ENCODE results near the gene KLHL22.

Gene KLHL22

GRCh38 chr22:20433686-20434241, 61.8 kb downstream of the KLHL22 start:
- H3K27ac ChIP-seq: no peak overlapping the region
- TF ChIP-seq ZFX (IDR thresholded peaks at IDR 0.05; ENCODE audit: borderline replicate concordance): no peak
- no peak for TF ChIP-seq CTCF (IDR thresholded peaks at IDR 0.05)

GRCh38 chr22:20433191-20433590, 62.4 kb downstream of the KLHL22 start:
- TF ChIP-seq CTCF (IDR thresholded peaks at IDR 0.05) (no peak), ZFX (IDR thresholded peaks at IDR 0.05; ENCODE audit: borderline replicate concordance) (no peak)
- no peak overlapping the region for H3K27ac ChIP-seq

- no peak for TF ChIP-seq ZFX (IDR thresholded peaks at IDR 0.05; ENCODE audit: borderline replicate concordance)
- no peak for TF ChIP-seq CTCF (IDR thresholded peaks at IDR 0.05)
- no peak overlapping the region for H3K27ac ChIP-seq
Measured at GRCh38 chr22:20432244-20432686, 63.3 kb downstream of the KLHL22 start.

GRCh38 chr22:20431511-20432192, 63.9 kb downstream of the KLHL22 start:
- TF ChIP-seq CTCF (IDR thresholded peaks at IDR 0.05): no peak
- TF ChIP-seq ZFX (IDR thresholded peaks at IDR 0.05; ENCODE audit: borderline replicate concordance): no peak
- H3K27ac ChIP-seq: peak overlapping the region; percentile 56; the same call in 1 of the 2 replicates

GRCh38 chr22:20430720-20431510, 64.7 kb downstream of the KLHL22 start:
- H3K27ac ChIP-seq: peak overlapping the region; percentile 56
- TF ChIP-seq ZFX (IDR thresholded peaks at IDR 0.05; ENCODE audit: borderline replicate concordance) (no peak), CTCF (IDR thresholded peaks at IDR 0.05) (peak; percentile 74)

GRCh38 chr22:20430101-20430719, 65.4 kb downstream of the KLHL22 start:
- peak overlapping the region; percentile 56 for H3K27ac ChIP-seq
- no peak for TF ChIP-seq ZFX (IDR thresholded peaks at IDR 0.05; ENCODE audit: borderline replicate concordance)
- no peak for TF ChIP-seq CTCF (IDR thresholded peaks at IDR 0.05)
